Measurements from ENCODE around the gene CLEC11A.
"Not testable (repeated sequence)": the region's sequence is repeated elsewhere in the genome, so short reads cannot be mapped to it uniquely, and the experiment has no call there.

Gene CLEC11A

DNA sequence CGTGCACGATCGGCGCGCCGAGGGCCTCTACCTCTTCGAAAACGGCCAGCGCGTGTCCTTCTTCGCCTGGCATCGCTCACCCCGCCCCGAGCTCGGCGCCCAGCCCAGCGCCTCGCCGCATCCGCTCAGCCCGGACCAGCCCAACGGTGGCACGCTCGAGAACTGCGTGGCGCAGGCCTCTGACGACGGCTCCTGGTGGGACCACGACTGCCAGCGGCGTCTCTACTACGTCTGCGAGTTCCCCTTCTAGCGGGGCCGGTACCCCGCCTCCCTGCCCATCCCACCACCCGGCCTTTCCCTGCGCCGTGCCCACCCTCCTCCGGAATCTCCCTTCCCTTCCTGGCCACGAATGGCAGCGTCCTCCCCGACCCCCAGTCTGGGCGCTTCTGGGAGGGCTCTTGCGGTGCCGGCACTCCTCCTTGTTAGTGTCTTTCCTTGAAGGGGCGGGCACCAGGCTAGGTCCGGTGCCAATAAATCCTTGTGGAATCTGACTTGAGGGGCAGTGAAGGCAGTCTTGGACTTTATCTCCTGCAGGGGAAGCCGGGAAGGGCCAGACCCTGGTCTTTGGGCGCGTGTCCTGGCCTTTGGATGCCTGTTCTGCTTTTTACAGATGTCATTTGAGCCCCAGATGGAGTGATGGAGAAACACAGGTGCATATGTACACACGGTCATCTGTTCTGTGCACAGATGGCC lies 2.2 kb downstream of the CLEC11A start:
- peak overlapping the region; percentile 88 for H3K27ac Mint-ChIP-seq
- peaks cover 7% of the 10 kb centered on the region for H3K27me3 Mint-ChIP-seq
- H3K4me1 Mint-ChIP-seq (ENCODE audit: low read depth), result peaks cover 33% of the 10 kb centered on the region
- H3K9me3 Mint-ChIP-seq (ENCODE audit: low read depth), result no peaks in the 10 kb centered on the region
- H3K4me3 Mint-ChIP-seq, result peak overlapping the region; percentile 88
- peaks cover 3% of the 10 kb centered on the region for H3K36me3 Mint-ChIP-seq

DNA sequence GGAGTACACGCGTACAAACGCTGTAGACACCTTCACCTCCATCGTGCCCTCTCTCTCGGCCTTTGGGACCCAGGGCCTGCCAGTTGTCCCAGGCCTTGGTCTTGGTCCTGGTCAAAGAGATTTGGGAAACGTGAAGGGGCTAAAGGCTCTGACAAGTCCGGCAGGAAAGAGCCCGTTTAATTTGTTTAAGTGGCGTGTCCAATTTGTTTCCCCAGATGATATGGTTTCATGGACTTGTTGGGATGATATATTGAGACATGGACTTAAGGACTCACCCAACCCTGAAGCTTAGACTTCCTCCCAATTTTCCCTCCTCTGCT lies 2.7 kb downstream of the CLEC11A start:
- H3K27ac Mint-ChIP-seq, result peak overlapping the region; percentile 68
- peaks cover 3% of the 10 kb centered on the region for H3K36me3 Mint-ChIP-seq
- H3K9me3 Mint-ChIP-seq (ENCODE audit: low read depth), result no peaks in the 10 kb centered on the region
- peak overlapping the region; percentile 88 for H3K4me3 Mint-ChIP-seq
- peaks cover 30% of the 10 kb centered on the region for H3K4me1 Mint-ChIP-seq (ENCODE audit: low read depth)
- peaks cover 4% of the 10 kb centered on the region for H3K27me3 Mint-ChIP-seq

DNA sequence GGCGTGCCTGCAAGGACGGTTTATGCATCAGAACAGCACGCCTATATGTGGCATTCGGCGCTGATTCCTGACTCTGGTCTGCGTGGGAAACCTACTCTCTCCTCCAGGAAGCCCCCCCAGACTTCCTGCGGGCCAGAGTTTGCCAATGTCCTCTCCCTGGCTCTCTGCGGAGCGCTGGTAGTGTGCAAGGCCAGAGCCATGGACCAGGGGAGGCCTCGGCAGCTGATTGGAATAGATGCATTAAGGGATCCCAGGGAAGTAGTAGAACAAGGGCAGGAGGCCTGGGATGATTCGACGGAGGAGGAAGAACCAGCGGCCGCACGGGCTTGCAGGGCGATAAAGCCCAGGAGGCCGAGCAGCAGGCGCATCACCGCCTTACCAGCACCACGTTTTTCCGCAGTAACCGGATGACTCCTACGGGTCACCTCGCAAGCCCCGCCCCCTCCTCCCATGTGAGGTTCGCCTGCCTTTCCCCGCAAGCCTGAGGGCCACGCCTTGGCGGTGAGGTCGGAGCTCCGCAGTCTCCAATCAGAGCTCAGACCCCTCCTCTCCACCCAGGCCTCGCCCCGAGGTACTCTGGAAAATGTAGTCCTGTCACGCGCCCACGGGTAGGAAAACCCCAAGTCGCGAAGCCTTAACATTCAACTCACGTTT lies 5.0 kb downstream of the CLEC11A start:
- Mint-ChIP-seq H3K4me3 (peak overlapping the region; percentile 76), H3K27ac (peak overlapping the region; percentile 90), H3K36me3 (peaks cover 3% of the 10 kb centered on the region), H3K9me3 (ENCODE audit: low read depth) (no peaks in the 10 kb centered on the region), H3K27me3 (no peaks in the 10 kb centered on the region), H3K4me1 (ENCODE audit: low read depth) (peaks cover 27% of the 10 kb centered on the region)

DNA sequence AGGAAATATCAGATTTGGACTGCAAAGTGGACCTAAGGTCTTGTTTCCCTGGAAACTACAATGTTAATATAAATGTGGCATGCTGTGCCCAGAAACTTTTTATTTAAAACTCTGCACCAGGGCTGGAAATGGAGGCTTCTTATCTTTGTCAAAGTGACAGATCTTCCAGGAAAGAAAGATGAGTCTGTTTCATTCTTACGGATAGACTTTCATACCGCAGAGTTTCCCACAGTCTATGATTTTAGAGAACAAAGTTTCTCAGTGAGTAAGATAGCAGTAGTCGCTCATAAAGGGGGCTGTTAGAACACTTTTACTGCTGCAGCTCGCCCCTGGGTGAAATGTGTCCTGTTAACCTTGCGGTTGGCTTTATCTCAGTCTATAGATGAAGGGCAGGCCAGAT lies 6.7 kb downstream of the CLEC11A start:
- peaks cover 27% of the 10 kb centered on the region for H3K4me1 Mint-ChIP-seq (ENCODE audit: low read depth)
- H3K4me3 Mint-ChIP-seq, result no peak overlapping the region
- peaks cover 3% of the 10 kb centered on the region for H3K36me3 Mint-ChIP-seq
- H3K27ac Mint-ChIP-seq, result no peak overlapping the region
- H3K9me3 Mint-ChIP-seq (ENCODE audit: low read depth), result no peaks in the 10 kb centered on the region
- H3K27me3 Mint-ChIP-seq, result no peaks in the 10 kb centered on the region

DNA sequence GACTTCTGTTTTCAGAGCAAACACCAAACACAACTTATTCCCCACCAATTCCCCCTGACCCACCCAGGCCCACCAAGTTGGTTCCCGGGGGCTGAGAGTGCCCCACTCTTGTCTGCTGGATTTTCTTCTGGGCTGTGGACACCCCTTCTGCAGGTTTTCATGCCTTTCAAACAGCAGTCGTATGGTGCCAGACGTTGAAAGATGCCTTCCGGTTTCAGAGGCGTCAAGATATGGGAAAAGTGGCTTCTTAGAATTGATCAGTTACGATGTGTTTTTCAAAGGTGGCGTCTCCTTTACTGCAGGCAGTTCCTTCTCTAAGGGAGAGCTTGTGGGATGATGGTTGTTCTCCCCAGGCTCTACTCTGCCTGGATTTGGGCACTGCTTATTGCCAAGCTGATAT lies 12.7 kb downstream of the CLEC11A start:
- Mint-ChIP-seq H3K27ac (no peak overlapping the region), H3K4me3 (no peak overlapping the region), H3K4me1 (ENCODE audit: low read depth) (no peaks in the 10 kb centered on the region), H3K27me3 (peaks cover 20% of the 10 kb centered on the region), H3K9me3 (ENCODE audit: low read depth) (no peaks in the 10 kb centered on the region), H3K36me3 (no peaks in the 10 kb centered on the region)

DNA sequence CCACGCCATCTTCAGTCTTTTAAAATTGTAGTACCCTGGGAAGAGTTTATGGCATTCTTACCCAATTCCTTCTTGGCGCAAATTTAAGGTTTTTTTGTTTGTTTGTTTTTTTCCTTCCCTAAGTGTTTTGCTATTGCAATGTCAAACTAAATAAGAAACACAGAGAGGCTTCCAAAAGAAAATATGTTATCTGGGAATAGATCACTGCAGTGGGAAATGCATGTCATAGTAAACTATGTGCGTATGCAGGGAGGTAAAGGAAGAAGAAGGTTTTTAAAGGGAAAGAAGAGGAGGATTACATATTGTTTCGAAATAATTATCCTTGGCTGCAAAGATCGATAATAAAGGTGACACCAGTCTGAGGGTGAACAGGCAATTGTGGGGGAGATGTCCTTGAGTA lies 13.2 kb downstream of the CLEC11A start:
- no peaks in the 10 kb centered on the region for H3K36me3 Mint-ChIP-seq
- no peak overlapping the region for H3K4me3 Mint-ChIP-seq
- no peak overlapping the region for H3K27ac Mint-ChIP-seq
- peaks cover 20% of the 10 kb centered on the region for H3K27me3 Mint-ChIP-seq
- H3K9me3 Mint-ChIP-seq (ENCODE audit: low read depth), result no peaks in the 10 kb centered on the region
- H3K4me1 Mint-ChIP-seq (ENCODE audit: low read depth), result no peaks in the 10 kb centered on the region

DNA sequence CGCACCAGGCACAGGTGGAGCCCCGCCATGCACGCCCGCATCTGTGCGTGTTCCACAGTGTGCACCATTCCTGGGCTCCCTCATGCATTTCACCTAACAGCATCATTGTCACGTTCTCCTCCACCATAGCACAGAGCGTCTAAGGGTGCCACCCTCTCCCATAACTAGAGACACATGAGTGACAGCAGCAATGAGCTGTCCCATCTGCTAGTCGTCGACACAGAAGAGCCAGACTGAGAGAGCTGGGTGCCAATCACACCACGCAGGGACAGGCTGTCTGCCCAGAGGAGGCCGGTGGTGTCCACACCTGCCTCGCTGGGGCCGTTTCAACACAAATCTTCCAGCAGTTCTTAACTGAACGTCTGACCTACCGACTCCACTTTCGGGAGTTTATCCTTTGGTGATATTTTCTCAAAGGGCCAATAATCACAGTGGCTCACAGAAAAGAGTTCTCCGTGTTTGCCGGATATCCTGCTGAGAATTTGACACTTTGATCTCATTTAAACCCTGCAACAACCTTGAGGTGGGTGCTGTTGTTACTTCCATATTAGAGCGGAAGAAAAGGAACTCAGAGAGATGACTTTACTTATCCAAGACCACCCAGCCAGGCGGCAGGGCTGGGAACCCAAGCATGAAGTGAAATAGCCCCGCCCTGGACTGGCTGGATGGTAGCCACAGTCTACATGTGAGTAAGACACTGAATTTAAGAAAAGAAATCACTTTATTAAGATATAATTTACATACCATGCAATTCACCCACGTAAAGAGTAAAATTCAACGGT lies 16.2 kb downstream of the CLEC11A start:
- H3K27ac Mint-ChIP-seq, result no peak overlapping the region
- H3K4me1 Mint-ChIP-seq (ENCODE audit: low read depth), result no peaks in the 10 kb centered on the region
- no peaks in the 10 kb centered on the region for H3K9me3 Mint-ChIP-seq (ENCODE audit: low read depth)
- H3K27me3 Mint-ChIP-seq, result peaks cover 28% of the 10 kb centered on the region
- H3K4me3 Mint-ChIP-seq, result no peak overlapping the region
- no peaks in the 10 kb centered on the region for H3K36me3 Mint-ChIP-seq

DNA sequence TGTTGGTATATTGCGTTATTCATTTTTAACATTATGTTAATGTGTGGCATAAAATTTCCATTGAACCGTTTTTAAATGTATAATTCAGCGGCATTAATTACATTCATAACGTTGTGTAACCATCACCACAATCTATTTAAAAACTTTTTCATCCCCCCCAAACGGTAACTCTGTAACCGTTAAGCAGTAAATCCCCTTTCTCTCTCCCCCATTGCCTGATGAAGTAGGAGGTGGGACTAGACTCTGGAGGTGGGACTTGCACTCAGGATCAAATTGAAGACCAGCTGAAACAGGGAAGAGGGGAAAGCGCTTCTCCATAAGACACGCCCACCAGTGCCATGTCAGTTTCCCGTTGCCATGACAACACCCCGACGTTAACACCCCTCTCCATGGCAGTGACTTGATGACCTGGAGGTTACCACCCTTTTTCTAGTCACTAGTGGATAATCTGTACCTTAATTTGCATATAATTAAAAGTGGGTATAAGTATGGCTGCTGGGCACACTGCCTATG lies 16.8 kb downstream of the CLEC11A start:
- H3K4me1 Mint-ChIP-seq (ENCODE audit: low read depth), result no peaks in the 10 kb centered on the region
- H3K4me3 Mint-ChIP-seq, result no peak overlapping the region
- H3K27me3 Mint-ChIP-seq, result peaks cover 30% of the 10 kb centered on the region
- H3K27ac Mint-ChIP-seq, result no peak overlapping the region
- no peaks in the 10 kb centered on the region for H3K9me3 Mint-ChIP-seq (ENCODE audit: low read depth)
- no peaks in the 10 kb centered on the region for H3K36me3 Mint-ChIP-seq

DNA sequence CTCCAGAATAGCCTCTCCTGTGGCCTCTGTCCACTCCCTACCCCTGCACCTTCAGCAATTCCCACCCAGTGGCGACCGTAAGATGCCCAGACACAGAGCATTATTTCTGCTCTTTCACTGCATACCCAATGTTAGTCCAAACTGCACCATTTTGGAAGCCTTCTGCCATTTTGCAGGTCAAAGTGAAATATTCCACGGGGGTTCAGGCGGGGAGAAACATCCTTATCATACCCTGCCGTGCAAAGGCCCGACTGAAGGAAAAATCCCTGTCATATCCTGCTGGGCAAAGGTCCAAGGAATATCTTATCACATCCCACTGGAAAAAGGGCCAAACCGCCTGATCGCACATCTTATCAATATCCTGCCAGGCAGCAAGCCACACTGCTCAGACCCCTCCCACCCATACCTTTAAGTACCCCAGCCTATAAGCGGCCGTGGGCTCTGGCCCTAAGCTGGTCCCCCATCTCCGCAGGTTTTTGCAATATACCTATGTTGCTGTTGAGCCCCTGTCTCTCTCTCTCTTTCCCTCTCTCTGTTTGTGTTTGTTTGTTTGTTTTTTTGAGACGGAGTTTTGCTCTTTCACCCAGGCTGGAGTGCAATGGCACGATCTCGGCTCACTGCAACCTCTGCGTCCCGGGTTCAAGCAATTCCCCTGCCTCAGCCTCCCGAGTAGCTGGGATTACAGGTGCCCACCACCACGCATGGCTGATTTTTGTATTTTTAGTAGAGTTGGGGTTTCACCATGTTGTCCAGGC lies 18.2 kb downstream of the CLEC11A start:
- Mint-ChIP-seq H3K27ac (no peak overlapping the region), H3K9me3 (ENCODE audit: low read depth) (no peaks in the 10 kb centered on the region), H3K4me3 (no peak overlapping the region), H3K27me3 (peaks cover 30% of the 10 kb centered on the region), H3K36me3 (no peaks in the 10 kb centered on the region), H3K4me1 (ENCODE audit: low read depth) (no peaks in the 10 kb centered on the region)

DNA sequence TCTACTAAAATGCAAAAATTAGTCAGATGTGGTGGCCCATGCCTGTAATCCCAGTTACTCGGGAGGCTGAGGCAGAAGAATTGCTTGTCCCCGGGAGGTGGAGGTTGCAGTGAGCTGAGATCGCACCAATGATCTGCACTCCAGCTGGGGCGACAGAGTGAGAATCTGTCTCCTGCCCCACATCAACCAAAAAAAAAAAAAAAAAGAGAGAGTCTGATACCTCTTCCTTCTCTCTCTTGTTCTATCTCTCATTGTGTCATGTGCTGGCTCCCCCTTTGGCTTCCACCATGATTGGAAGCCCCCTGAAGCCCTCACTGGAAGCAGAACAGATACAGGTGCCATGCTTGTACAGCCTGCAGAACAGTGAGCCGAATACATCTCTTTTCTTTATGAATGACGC lies 20.4 kb downstream of the CLEC11A start:
- Mint-ChIP-seq H3K36me3 (no peaks in the 10 kb centered on the region), H3K27me3 (peaks cover 25% of the 10 kb centered on the region), H3K27ac (no peak overlapping the region), H3K4me3 (no peak overlapping the region), H3K9me3 (ENCODE audit: low read depth) (no peaks in the 10 kb centered on the region), H3K4me1 (ENCODE audit: low read depth) (no peaks in the 10 kb centered on the region)

DNA sequence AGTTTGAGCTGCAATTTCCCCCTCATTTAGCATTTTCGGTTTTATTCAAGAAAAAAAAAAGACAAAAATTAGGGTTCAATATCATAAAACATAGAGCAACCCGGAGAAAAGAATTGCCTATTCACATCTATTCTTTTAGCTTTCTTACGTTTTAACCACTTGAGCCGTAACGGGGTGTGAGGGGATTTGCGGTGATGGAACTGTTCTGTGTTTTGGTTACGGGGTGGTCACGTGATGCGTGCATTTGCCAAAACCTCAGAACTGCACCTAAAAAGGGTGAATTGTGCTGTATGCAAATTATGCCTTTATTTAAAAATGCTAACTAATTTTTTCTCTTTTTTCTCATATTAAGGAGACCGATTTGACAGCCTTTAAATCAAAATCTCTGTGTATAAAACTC lies 22.1 kb downstream of the CLEC11A start:
- H3K36me3 Mint-ChIP-seq, result no peaks in the 10 kb centered on the region
- no peak overlapping the region for H3K27ac Mint-ChIP-seq
- H3K27me3 Mint-ChIP-seq, result peaks cover 16% of the 10 kb centered on the region
- no peak overlapping the region for H3K4me3 Mint-ChIP-seq
- no peaks in the 10 kb centered on the region for H3K4me1 Mint-ChIP-seq (ENCODE audit: low read depth)
- no peaks in the 10 kb centered on the region for H3K9me3 Mint-ChIP-seq (ENCODE audit: low read depth)

DNA sequence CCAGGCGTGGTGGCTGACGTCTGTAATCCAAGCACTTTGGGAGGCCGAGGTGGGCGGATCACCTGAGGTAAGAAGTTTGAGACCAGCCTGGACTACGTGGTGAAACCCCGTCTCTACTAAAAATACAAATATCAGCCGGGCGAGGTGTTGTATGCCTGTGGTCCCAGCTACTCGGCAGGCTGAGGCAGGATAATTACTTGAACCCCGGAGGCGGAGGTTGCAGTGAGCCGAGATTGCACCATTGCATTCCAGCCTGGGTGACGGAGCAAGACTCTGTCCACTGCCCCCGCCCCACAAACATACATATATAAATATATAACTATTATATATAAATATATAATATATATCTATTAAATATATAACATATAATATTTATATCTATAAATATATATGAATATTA lies 24.0 kb downstream of the CLEC11A start:
- H3K4me1 Mint-ChIP-seq (ENCODE audit: low read depth); H3K9me3 Mint-ChIP-seq (ENCODE audit: low read depth); H3K27ac Mint-ChIP-seq; H3K4me3 Mint-ChIP-seq; H3K36me3 Mint-ChIP-seq; H3K27me3 Mint-ChIP-seq: not testable (repeated sequence)

DNA sequence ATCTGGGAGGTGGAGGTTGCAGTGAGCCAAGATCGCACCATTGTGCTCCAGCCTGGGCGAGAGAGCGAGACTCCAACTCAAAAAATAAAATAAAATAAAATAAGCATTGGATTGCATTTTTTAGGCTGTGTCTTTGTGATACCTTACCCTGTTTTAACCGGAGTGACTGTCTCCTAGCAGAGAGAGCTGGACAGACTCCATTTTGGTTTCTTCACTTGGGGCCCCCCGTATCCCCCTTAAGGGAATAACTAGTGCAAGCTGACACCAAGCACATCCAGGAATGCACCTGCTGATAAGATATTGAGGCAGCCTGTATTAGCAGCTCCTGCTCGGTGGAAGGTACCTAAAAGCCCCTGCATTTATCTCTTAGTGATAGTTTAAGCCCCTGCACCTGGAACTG lies 26.3 kb downstream of the CLEC11A start:
- peaks cover 5% of the 10 kb centered on the region for H3K27me3 Mint-ChIP-seq
- no peaks in the 10 kb centered on the region for H3K4me1 Mint-ChIP-seq (ENCODE audit: low read depth)
- H3K27ac Mint-ChIP-seq, result no peak overlapping the region
- no peak overlapping the region for H3K4me3 Mint-ChIP-seq
- no peaks in the 10 kb centered on the region for H3K36me3 Mint-ChIP-seq
- no peaks in the 10 kb centered on the region for H3K9me3 Mint-ChIP-seq (ENCODE audit: low read depth)

DNA sequence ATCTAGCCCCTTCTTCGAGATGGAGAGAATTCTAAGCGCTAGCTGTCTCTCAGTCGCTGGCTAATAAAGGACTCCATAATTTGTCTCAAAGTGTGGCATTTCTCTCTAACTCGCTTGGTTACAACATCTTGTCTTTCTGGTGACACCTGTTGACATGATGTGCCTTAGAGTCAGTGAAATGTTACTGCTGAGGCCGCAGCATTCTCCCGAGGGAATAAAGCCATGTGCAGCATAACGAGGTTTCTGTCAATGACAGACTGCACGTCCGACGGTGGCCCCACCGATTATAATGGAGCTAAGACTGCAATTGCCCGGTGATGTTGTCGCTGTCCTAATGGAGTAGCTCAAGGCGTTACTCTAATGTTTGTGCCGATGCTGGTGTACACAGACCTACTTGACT lies 26.8 kb downstream of the CLEC11A start:
- no peak overlapping the region for H3K27ac Mint-ChIP-seq
- H3K4me1 Mint-ChIP-seq (ENCODE audit: low read depth), result no peaks in the 10 kb centered on the region
- no peaks in the 10 kb centered on the region for H3K9me3 Mint-ChIP-seq (ENCODE audit: low read depth)
- no peak overlapping the region for H3K4me3 Mint-ChIP-seq
- no peaks in the 10 kb centered on the region for H3K36me3 Mint-ChIP-seq
- H3K27me3 Mint-ChIP-seq, result peaks cover 5% of the 10 kb centered on the region

DNA sequence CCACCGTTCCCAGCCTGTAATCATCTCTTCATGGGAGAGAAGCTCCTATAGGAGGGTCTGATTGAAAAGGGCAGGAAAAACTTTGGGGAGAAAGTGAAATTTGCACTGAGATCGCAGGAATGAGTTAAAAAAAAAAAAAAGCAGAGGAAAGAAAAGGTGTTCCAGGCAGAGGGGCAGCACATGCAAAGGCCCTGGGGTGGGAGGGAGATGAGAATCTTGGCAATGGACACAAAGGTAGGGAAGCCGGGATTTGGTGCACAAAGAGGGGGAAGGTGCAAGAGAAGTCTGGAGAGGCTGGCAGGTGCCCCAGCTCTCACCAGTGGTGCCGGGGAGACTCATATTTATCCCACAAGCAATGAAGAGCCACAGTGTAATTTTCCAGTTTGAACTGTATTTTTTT lies 30.7 kb downstream of the CLEC11A start:
- H3K4me1 Mint-ChIP-seq (ENCODE audit: low read depth), result no peaks in the 10 kb centered on the region
- no peak overlapping the region for H3K4me3 Mint-ChIP-seq
- H3K27ac Mint-ChIP-seq, result no peak overlapping the region
- no peaks in the 10 kb centered on the region for H3K9me3 Mint-ChIP-seq (ENCODE audit: low read depth)
- H3K27me3 Mint-ChIP-seq, result peaks cover 4% of the 10 kb centered on the region
- H3K36me3 Mint-ChIP-seq, result no peaks in the 10 kb centered on the region

Measured in activated naive CD8-positive, alpha-beta T cell (primary cell).